HEK293 (cell line): ENCODE measurements around the gene VMAC.
A peak's percentile ranks its signal among the peaks of the same experiment; 100 is the strongest.
"Not testable (repeated sequence)": the region's sequence is repeated elsewhere in the genome, so short reads cannot be mapped to it uniquely, and the experiment has no call there.

Experiments
- CTCF ChIA-PET: fragments of 350-600 bp; formaldehyde crosslinking; extraction: SDS; loops from one replicate; lab custom pipeline; 2021; ENCODE audit warnings: antibody characterized with exemption; lab: Yijun Ruan, JAX
- POLR2A ChIA-PET: fragments of 300-600 bp; formaldehyde crosslinking; extraction: SDS; loops from one replicate; lab custom pipeline; 2020; ENCODE audit warnings: antibody characterized with exemption, inconsistent platforms; lab: Yijun Ruan, JAX
- H3K27ac ChIP-seq: fragments of 200-500 bp; sonication (Bioruptor generic); 2 replicates; pipeline ENCODE4 v1.5.1; 2014; ENCODE audit warnings: low read depth, low read length, control low read depth, inconsistent platforms; ENCODE audit errors: extremely low read depth
- H3K36me3 ChIP-seq, 2 experiments: fragments of 200-500 bp in 1 of 2; sonication (Bioruptor generic) in 1 of 2; 1 replicate in 1 of 2; 2 replicates in 1 of 2; pipeline ENCODE4 v1.5.1; 2014 to 2017; ENCODE audit warnings: inconsistent platforms in 2 of 2, low read length in 2 of 2; ENCODE audit not compliant: control insufficient read depth in 2 of 2, insufficient read depth in 1 of 2
- H3K4me1 ChIP-seq: fragments of 200-500 bp; sonication (Bioruptor generic); 2 replicates; pipeline ENCODE4 v1.5.1; 2014; ENCODE audit warnings: mild to moderate bottlenecking, low read length, inconsistent platforms; ENCODE audit not compliant: control insufficient read depth, insufficient read depth
- H3K4me3 ChIP-seq: 2 replicates; pipeline ENCODE4 v1.5.1; 2011; ENCODE audit warnings: low read depth, mild to moderate bottlenecking, control low read depth, low read length, moderate library complexity
- H3K9me3 ChIP-seq: fragments of 200-500 bp; sonication (Bioruptor generic); 2 replicates; pipeline ENCODE4 v1.5.1; 2014; ENCODE audit warnings: low read depth, low read length, inconsistent platforms; ENCODE audit not compliant: control insufficient read depth, insufficient read depth
- GLI2 ChIP-seq: fragments of 450-650 bp; formaldehyde crosslinking; IDR thresholded peaks from 2 replicates; pipeline ENCODE4; 2017; ENCODE audit warnings: missing biosample characterization, missing genetic modification characterization, low read depth, borderline replicate concordance
- HOXC10 ChIP-seq: sonication (generic); formaldehyde crosslinking; IDR thresholded peaks from 2 replicates; pipeline ENCODE4 v1.8.1; 2023; ENCODE audit warnings: mild to moderate bottlenecking, missing genetic modification reagents
- SETDB1 ChIP-seq: IDR thresholded peaks from one replicate; pipeline ENCODE4 v1.6.1; 2017; ENCODE audit warnings: mild to moderate bottlenecking, low read length, moderate library complexity, mixed read lengths; ENCODE audit not compliant: insufficient read length
- SP7 ChIP-seq: fragments of 450-650 bp; formaldehyde crosslinking; IDR thresholded peaks from 2 replicates; pipeline ENCODE4 v1.5.1; 2016; ENCODE audit warnings: missing biosample characterization, missing genetic modification characterization
- TRIM28 ChIP-seq: IDR thresholded peaks from 2 replicates; pipeline ENCODE4 v1.6.1; 2011; ENCODE audit warnings: low read length, control low read depth, borderline replicate concordance
- ZBTB21 ChIP-seq: fragments of 450-650 bp; formaldehyde crosslinking; IDR thresholded peaks from 2 replicates; pipeline ENCODE4 v1.5.1; 2017; ENCODE audit warnings: missing biosample characterization, missing genetic modification characterization
- ZBTB44 ChIP-seq: fragments of 450-650 bp; IDR thresholded peaks from 2 replicates; pipeline ENCODE4 v1.5.1; 2018; ENCODE audit warnings: missing biosample characterization, mild to moderate bottlenecking, missing genetic modification characterization
- ZIC2 ChIP-seq: fragments of 450-650 bp; formaldehyde crosslinking; IDR thresholded peaks from 2 replicates; pipeline ENCODE4 v1.5.1; 2016; ENCODE audit warnings: missing biosample characterization, missing genetic modification characterization
- ZNF10 ChIP-seq: fragments of 450-650 bp; formaldehyde crosslinking; IDR thresholded peaks from 2 replicates; pipeline ENCODE4 v1.5.1; 2017; ENCODE audit warnings: missing biosample characterization, missing genetic modification characterization
- ZNF169 ChIP-seq: fragments of 450-650 bp; formaldehyde crosslinking; IDR thresholded peaks from 2 replicates; pipeline ENCODE4 v1.5.1; 2016; ENCODE audit warnings: missing biosample characterization, missing genetic modification characterization
- ZNF2 ChIP-seq: fragments of 450-650 bp; formaldehyde crosslinking; IDR thresholded peaks from 2 replicates; pipeline ENCODE4 v1.5.1; 2016; ENCODE audit warnings: missing biosample characterization, missing genetic modification characterization
- ZNF302 ChIP-seq: fragments of 450-650 bp; formaldehyde crosslinking; IDR thresholded peaks from 2 replicates; pipeline ENCODE4 v1.5.1; 2016; ENCODE audit warnings: missing biosample characterization, missing genetic modification characterization, low read depth
- ZNF341 ChIP-seq: fragments of 450-650 bp; formaldehyde crosslinking; IDR thresholded peaks from 2 replicates; pipeline ENCODE4; 2016; ENCODE audit warnings: low read depth, missing biosample characterization, missing genetic modification characterization
- ZNF391 ChIP-seq: fragments of 450-650 bp; formaldehyde crosslinking; IDR thresholded peaks from 2 replicates; pipeline ENCODE4 v1.5.1; 2016; ENCODE audit warnings: low read depth, missing biosample characterization, missing genetic modification characterization, borderline replicate concordance
- ZNF394 ChIP-seq: fragments of 450-650 bp; formaldehyde crosslinking; IDR thresholded peaks from 2 replicates; pipeline ENCODE4 v1.5.1; 2016; ENCODE audit warnings: missing biosample characterization, missing genetic modification characterization, mild to moderate bottlenecking, moderate library complexity, borderline replicate concordance
- ZNF433 ChIP-seq: fragments of 450-650 bp; formaldehyde crosslinking; IDR thresholded peaks from 2 replicates; pipeline ENCODE4 v1.5.1; 2016; ENCODE audit warnings: missing biosample characterization, missing genetic modification characterization, low read depth
- ZNF473 ChIP-seq: fragments of 450-650 bp; formaldehyde crosslinking; IDR thresholded peaks from 2 replicates; pipeline ENCODE4 v1.5.1; 2017; ENCODE audit warnings: missing biosample characterization, missing genetic modification characterization
- ZNF623 ChIP-seq: fragments of 450-650 bp; formaldehyde crosslinking; IDR thresholded peaks from 2 replicates; pipeline ENCODE4 v1.5.1; 2016; ENCODE audit warnings: missing biosample characterization, missing genetic modification characterization
- ZNF654 ChIP-seq: fragments of 450-650 bp; formaldehyde crosslinking; IDR thresholded peaks from 2 replicates; pipeline ENCODE4 v1.5.1; 2016; ENCODE audit warnings: low read depth, missing biosample characterization, missing genetic modification characterization
- ZNF664 ChIP-seq: fragments of 450-650 bp; formaldehyde crosslinking; IDR thresholded peaks from 2 replicates; pipeline ENCODE4 v1.5.1; 2016; ENCODE audit warnings: missing biosample characterization, missing genetic modification characterization
- ZNF704 ChIP-seq: fragments of 450-650 bp; formaldehyde crosslinking; IDR thresholded peaks from 2 replicates; pipeline ENCODE4 v1.5.1; 2016; ENCODE audit warnings: missing biosample characterization, missing genetic modification characterization
- ZNF776 ChIP-seq: fragments of 450-650 bp; formaldehyde crosslinking; IDR thresholded peaks from 2 replicates; pipeline ENCODE4 v1.5.0; 2017; ENCODE audit warnings: missing biosample characterization, missing genetic modification characterization, borderline replicate concordance
- ZNF837 ChIP-seq: fragments of 450-650 bp; formaldehyde crosslinking; IDR thresholded peaks from 2 replicates; pipeline ENCODE4 v1.5.1; 2016; ENCODE audit warnings: missing biosample characterization, missing genetic modification characterization

The VMAC gene

GRCh38 chr19:5873617-5874199, 31.0 kb upstream of the VMAC start:
- POLR2A ChIA-PET = no interaction called here
- CTCF ChIA-PET = interaction anchor here (0.6 kb wide), 1 partner anchor 149 kb away, joined by 6 read pairs; no protein-coding TSS in a partner anchor
- H3K36me3 ChIP-seq = no peaks in the 10 kb centered on the region
- H3K4me3 ChIP-seq = no peak overlapping the region
- no peaks in the 10 kb centered on the region for H3K4me1 ChIP-seq
- no peak for TF ChIP-seq ZNF704
- TF ChIP-seq ZNF654 (tag by site-specific recombination) = no peak
- no peak for TF ChIP-seq ZNF2 (tag by site-specific recombination)
- TF ChIP-seq ZNF10 = no peak
- no peak for TF ChIP-seq ZNF302 (tag by site-specific recombination)
- no peak for TF ChIP-seq ZNF776 (tag by site-specific recombination)
- TF ChIP-seq, all 188 proteins: peak for 0
- Histone ChIP-seq H3K27ac (no peak overlapping the region), H3K9me3 (no peaks in the 10 kb centered on the region)

- H3K4me1 ChIP-seq, H3K4me3 ChIP-seq, POLR2A ChIA-PET, H3K36me3 ChIP-seq, H3K9me3 ChIP-seq, H3K27ac ChIP-seq, CTCF ChIA-PET: not testable (repeated sequence)
- TF ChIP-seq SP7 (tag by site-specific recombination) (peak; percentile 28; the same call in 1 of the 2 replicates), ZNF623 (tag by site-specific recombination) (peak; percentile 76), ZNF664 (tag by site-specific recombination) (peak; percentile 86)
Measured at GRCh38 chr19:5874496-5874895, 30.2 kb upstream of the VMAC start.

- POLR2A ChIA-PET = no interaction called here
- no peaks in the 10 kb centered on the region for H3K9me3 ChIP-seq
- no peaks in the 10 kb centered on the region for H3K36me3 ChIP-seq
- CTCF ChIA-PET = interaction anchor here (0.7 to 1.9 kb wide), 5 partner anchors 14 to 73 kb away, joined by 3 to 7 read pairs (median 3); no protein-coding TSS in a partner anchor
- TF ChIP-seq TRIM28 (no peak), ZNF433 (tag by site-specific recombination) (no peak), ZNF391 (no peak), GLI2 (tag by site-specific recombination) (no peak), ZNF473 (no peak), ZNF837 (tag by site-specific recombination) (no peak), ZBTB21 (tag by site-specific recombination) (no peak), HOXC10 (CRISPR knock-in tag) (no peak), ZNF341 (tag by site-specific recombination) (no peak), SETDB1 (no peak), ZNF169 (tag by site-specific recombination) (no peak), ZBTB44 (tag by site-specific recombination) (no peak), ZIC2 (tag by site-specific recombination) (no peak), ZNF394 (tag by site-specific recombination) (no peak)
- H3K27ac ChIP-seq = no peak overlapping the region
- H3K4me1 ChIP-seq = no peaks in the 10 kb centered on the region
- H3K4me3 ChIP-seq = no peak overlapping the region
Measured at GRCh38 chr19:5877427-5877826, 27.2 kb upstream of the VMAC start.
